SK-N-SH (cell line): ENCODE data around the gene PABPC1L2A. TPM values are rescaled to one million over a fixed set of nuclear protein-coding genes. Genes with fewer than 3 reads are reported as not detected.
A peak's percentile ranks its signal among the peaks of the same experiment; 100 is the strongest.
"Not testable (repeated sequence)": the region's sequence is repeated elsewhere in the genome, so short reads cannot be mapped to it uniquely, and the experiment has no call there.

ENCODE experiments used
- CTCF ChIA-PET: fragments of 300-600, 350-600 bp; formaldehyde crosslinking; extraction: SDS; loops from one replicate; lab custom pipeline; 2021; lab: Yijun Ruan, JAX
- POLR2A ChIA-PET: fragments of 350-600 bp; sonication (Branson Sonifier 250); formaldehyde crosslinking; extraction: SDS; loops from one replicate; lab custom pipeline; 2020; ENCODE audit warnings: antibody characterized with exemption, inconsistent platforms; lab: Yijun Ruan, JAX
- DNase-seq: peaks from one replicate; pipeline ENCODE4 v3.0.0; 2012
- H2AFZ ChIP-seq: fragments of 200-600 bp; sonication (generic); 2 replicates; pipeline ENCODE4 v1.8.1; 2016; ENCODE audit warnings: antibody characterized with exemption, mild to moderate bottlenecking, low read depth
- H3F3A ChIP-seq: fragments of 200-600 bp; sonication (generic); replicated peaks from 2 replicates; pipeline ENCODE3; 2016; ENCODE audit warnings: antibody characterized with exemption, mild to moderate bottlenecking; ENCODE audit not compliant: insufficient read depth
- H3K27ac ChIP-seq, 2 experiments: fragments of 200-500 bp in 1 of 2; fragments of 200-600 bp in 1 of 2; sonication (Bioruptor generic) in 1 of 2; sonication (generic), shearing (Covaris generic) in 1 of 2; 2 replicates each; pipeline versions ENCODE4 v1.5.1 to v1.6.1; 2014 to 2016; ENCODE audit warnings: low read depth in 2 of 2, inconsistent platforms in 1 of 2, low read length in 1 of 2, mild to moderate bottlenecking in 1 of 2, mixed read lengths in 1 of 2
- H3K27me3 ChIP-seq: fragments of 200-600 bp; sonication (generic), shearing (Covaris generic); 2 replicates; pipeline ENCODE4 v1.6.1; 2016; ENCODE audit warnings: mixed run types; ENCODE audit not compliant: insufficient read depth
- H3K36me3 ChIP-seq, 2 experiments: fragments of 200-500 bp in 1 of 2; fragments of 200-600 bp in 1 of 2; sonication (Bioruptor generic) in 1 of 2; sonication (generic) in 1 of 2; replicated peaks in 1 of 2; 2 replicates each; pipeline versions ENCODE3 to v1.5.1; 2014 to 2016; ENCODE audit warnings: low read length in 1 of 2, mild to moderate bottlenecking in 1 of 2; ENCODE audit not compliant: insufficient read depth in 2 of 2, control insufficient read depth in 1 of 2
- H3K4me1 ChIP-seq, 2 experiments: fragments of 200-500 bp in 1 of 2; fragments of 200-600 bp in 1 of 2; sonication (Bioruptor generic) in 1 of 2; sonication (generic), shearing (Covaris generic) in 1 of 2; 2 replicates each; pipeline versions ENCODE4 v1.5.1 to v1.6.1; 2014 to 2016; ENCODE audit warnings: low read depth in 1 of 2, low read length in 1 of 2, mixed run types in 1 of 2; ENCODE audit not compliant: insufficient read depth in 2 of 2, control insufficient read depth in 1 of 2
- H3K4me2 ChIP-seq: fragments of 200-600 bp; sonication (generic), shearing (Covaris generic); 2 replicates; pipeline ENCODE4 v1.6.1; 2017; ENCODE audit warnings: mixed run types
- H3K4me3 ChIP-seq, 2 experiments: fragments of 200-500 bp in 1 of 2; fragments of 200-600 bp in 1 of 2; sonication (Bioruptor generic) in 1 of 2; sonication (generic), shearing (Covaris generic) in 1 of 2; 2 replicates each; pipeline versions ENCODE4 v1.5.1 to v1.8.1; 2014 to 2016; ENCODE audit warnings: low read depth in 2 of 2, inconsistent platforms in 1 of 2, low read length in 1 of 2, mild to moderate bottlenecking in 1 of 2, mixed read lengths in 1 of 2, moderate library complexity in 1 of 2
- H3K79me2 ChIP-seq: fragments of 200-600 bp; sonication (generic); 2 replicates; pipeline ENCODE4 v1.8.1; 2017; ENCODE audit warnings: mild to moderate bottlenecking; ENCODE audit not compliant: insufficient read depth
- H3K9ac ChIP-seq: fragments of 200-600 bp; sonication (generic); 2 replicates; pipeline ENCODE4 v1.6.1; 2017; ENCODE audit warnings: mixed run types
- H3K9me2 ChIP-seq: fragments of 200-600 bp; sonication (generic); 2 replicates; pipeline ENCODE4 v1.6.1; 2017; ENCODE audit warnings: mixed run types
- H3K9me3 ChIP-seq: fragments of 200-600 bp; sonication (generic); 2 replicates; pipeline ENCODE4 v1.6.1; 2017; ENCODE audit warnings: mixed run types, mild to moderate bottlenecking, moderate library complexity
- H4K20me1 ChIP-seq: fragments of 200-600 bp; sonication (generic); 2 replicates; pipeline ENCODE4 v1.6.1; 2017; ENCODE audit warnings: mild to moderate bottlenecking, mixed run types; ENCODE audit not compliant: insufficient read depth
- CTCF ChIP-seq: fragments of 200-600 bp; sonication (generic); IDR thresholded peaks from 2 replicates; pipeline ENCODE4 v1.6.1; 2017; ENCODE audit warnings: antibody characterized with exemption, mild to moderate bottlenecking, moderate library complexity
- ELF1 ChIP-seq: IDR thresholded peaks from 2 replicates; pipeline ENCODE4 v1.4.0; 2012
- GABPA ChIP-seq: IDR thresholded peaks from 2 replicates; pipeline ENCODE4 v1.4.0; 2012; ENCODE audit warnings: low read depth, mild to moderate bottlenecking
- JUND ChIP-seq: IDR thresholded peaks from 2 replicates; pipeline ENCODE4 v1.4.0; 2012
- PBX3 ChIP-seq: IDR thresholded peaks from 2 replicates; pipeline ENCODE4; 2012
- POLR2AphosphoS5 ChIP-seq: IDR thresholded peaks from 2 replicates; pipeline ENCODE4 v1.6.1; 2012; ENCODE audit warnings: low read depth, low read length
- REST ChIP-seq: IDR thresholded peaks from 2 replicates; pipeline ENCODE4 v1.6.1; 2012; ENCODE audit warnings: mild to moderate bottlenecking, low read depth, low read length, moderate library complexity
- RXRA ChIP-seq: IDR thresholded peaks from 2 replicates; pipeline ENCODE4 v1.4.0; 2012; ENCODE audit warnings: low read depth, mild to moderate bottlenecking, borderline replicate concordance
- SIN3A ChIP-seq: IDR thresholded peaks from 2 replicates; pipeline ENCODE4 v1.6.1; 2012; ENCODE audit warnings: low read depth, mild to moderate bottlenecking, low read length, moderate library complexity, borderline replicate concordance
- TAF1 ChIP-seq: IDR thresholded peaks from 2 replicates; pipeline ENCODE4 v1.6.1; 2012; ENCODE audit warnings: low read depth, mild to moderate bottlenecking, low read length, moderate library complexity, borderline replicate concordance
- TEAD4 ChIP-seq: IDR thresholded peaks from 2 replicates; pipeline ENCODE4 v1.4.0; 2012; ENCODE audit warnings: mild to moderate bottlenecking, borderline replicate concordance; ENCODE audit not compliant: insufficient read depth
- USF1 ChIP-seq: IDR thresholded peaks from 2 replicates; pipeline ENCODE4 v1.4.0; 2012; ENCODE audit warnings: low read depth, borderline replicate concordance
- YY1 ChIP-seq: IDR thresholded peaks from 2 replicates; pipeline ENCODE4 v1.4.0; 2012; ENCODE audit warnings: low read depth, mild to moderate bottlenecking
- WGBS: methylation state at CpG from one replicate; pipeline ENCODE4 v1.1.6; 2017; ENCODE audit warnings: low lambda C conversion rate; 5-methylcytosine and 5-hydroxymethylcytosine counted together
- polyA plus RNA-seq, 3 experiments: library from polyadenylated mRNA; depleted of rRNA; stranded (reverse); fragments of >200 nt; gene quantifications; 2 replicates each; pipeline ENCODE4 v1.2.3, GENCODE V29; 2012

Gene PABPC1L2A
- not detected in 2 replicates for polyA plus RNA-seq (2012; rRNA removed)
- 0.01 TPM in 1 of 2 replicates, not detected in the other for polyA plus RNA-seq (2012; cell fraction: cytosol; rRNA removed)
- 0.08 TPM in 1 of 2 replicates, not detected in the other for polyA plus RNA-seq (2012; cell fraction: nucleus; rRNA removed)

GRCh38 chrX:73079024-73079562 lies at the start of gene PABPC1L2A:
PABPC1L2A (minus strand) TSS chrX:73079512; CDS start chrX:73079386, 126 bp downstream.
- H4K20me1 ChIP-seq, H3K9me3 ChIP-seq, POLR2A ChIA-PET, H2AFZ ChIP-seq, DNase-seq, H3K79me2 ChIP-seq, H3F3A ChIP-seq, H3K4me3 ChIP-seq, H3K27me3 ChIP-seq, H3K9ac ChIP-seq, H3K9me2 ChIP-seq, H3K27ac ChIP-seq, H3K4me1 ChIP-seq, H3K36me3 ChIP-seq, CTCF ChIA-PET, H3K4me2 ChIP-seq: not testable (repeated sequence)
- no CpG with 5 or more reads among the region's 45 CpGs for WGBS

GRCh38 chrX:73127700-73128241 lies 48.5 kb upstream of the PABPC1L2A start:
- Histone ChIP-seq H4K20me1 (no peaks in the 10 kb centered on the region), H3K27me3 (no peaks in the 10 kb centered on the region; the same call in 1 of the 2 replicates), H3F3A (no peaks in the 10 kb centered on the region), H3K9ac (no peak overlapping the region; the same call in 1 of the 2 replicates), H3K4me1 (no peaks in the 10 kb centered on the region), H3K79me2 (no peaks in the 10 kb centered on the region), H3K36me3 (no peaks in the 10 kb centered on the region), H3K9me3 (no peaks in the 10 kb centered on the region), H3K4me2 (peak overlapping the region; percentile 71), H3K27ac (no peak overlapping the region), H3K9me2 (no peaks in the 10 kb centered on the region), H3K4me3 (peak overlapping the region; percentile 38 to 61; a peak in 3 of 4 replicates), H2AFZ (peak overlapping the region; percentile 77; the same call in 1 of the 2 replicates)
- POLR2A ChIA-PET: no interaction called here
- CTCF ChIA-PET: no interaction called here
- 5% methylated on average over 13 of the region's 23 CpGs for WGBS
- peak; percentile 25; the same call in 1 of the 2 replicates for TF ChIP-seq YY1
- peak; percentile 47; the same call in 1 of the 2 replicates for TF ChIP-seq ELF1
- no peak for TF ChIP-seq POLR2AphosphoS5
- peak; percentile 50 for TF ChIP-seq CTCF
- TF ChIP-seq PBX3: peak; percentile 98
- DNase-seq: no peak

GRCh38 chrX:73126240-73126639 lies 46.9 kb upstream of the PABPC1L2A start:
- ChIA-PET CTCF (no interaction called here), POLR2A (no interaction called here)
- DNase-seq: no peak
- TF ChIP-seq USF1 (no peak), GABPA (no peak), JUND (no peak), SIN3A (no peak), REST (no peak), TEAD4 (no peak), RXRA (no peak), TAF1 (no peak)

More at GRCh38 chrX:73126240-73126639, 46.9 kb upstream of the PABPC1L2A start:
- Histone ChIP-seq H3K9ac (no peak overlapping the region), H3K79me2 (no peaks in the 10 kb centered on the region), H4K20me1 (no peaks in the 10 kb centered on the region), H3F3A (no peaks in the 10 kb centered on the region), H3K4me3 (0 out of 4 replicates have a peak overlapping the region, but pooled peaks of 1 of the 2 experiments have one; percentile 17), H3K9me3 (no peaks in the 10 kb centered on the region), H3K36me3 (no peaks in the 10 kb centered on the region), H3K4me2 (peak overlapping the region; percentile 71; the same call in 1 of the 2 replicates), H3K27me3 (no peaks in the 10 kb centered on the region; the same call in 1 of the 2 replicates), H3K9me2 (no peaks in the 10 kb centered on the region), H3K4me1 (no peaks in the 10 kb centered on the region), H3K27ac (no peak overlapping the region), H2AFZ (peak overlapping the region; percentile 9; the same call in 1 of the 2 replicates)
- WGBS: 13% methylated on average over 6 of the region's 6 CpGs
